NB4 (cell line): Measurements from ENCODE around the gene CDH4.
A peak's percentile ranks its signal among the peaks of the same experiment; 100 is the strongest.

Experiments
- DNase-seq: peaks from one replicate; pipeline ENCODE4 v3.0.0; 2010; ENCODE audit warnings: low read depth
- H3K4me3 ChIP-seq: one replicate; pipeline ENCODE4 v1.5.1; 2011; ENCODE audit warnings: mild to moderate bottlenecking, low read depth, low read length, moderate library complexity
- MYC ChIP-seq: IDR thresholded peaks from 2 replicates; pipeline ENCODE4 v1.6.1; 2011; ENCODE audit warnings: low read depth, low read length
- POLR2A ChIP-seq: IDR thresholded peaks from 2 replicates; pipeline ENCODE4 v1.6.1; 2011; ENCODE audit warnings: mild to moderate bottlenecking; ENCODE audit not compliant: insufficient read length; ENCODE audit errors: extremely low read depth
- TF ChIP-seq, protein P1 (sequence below): IDR thresholded peaks from 2 replicates; pipeline ENCODE4 v1.6.1; 2011; ENCODE audit warnings: low read depth, low read length
- TF ChIP-seq, protein P2 (sequence below): IDR thresholded peaks from one replicate; pipeline ENCODE4 v1.5.1; 2012; ENCODE audit warnings: low read depth, low read length

CDH4 gene

DNA sequence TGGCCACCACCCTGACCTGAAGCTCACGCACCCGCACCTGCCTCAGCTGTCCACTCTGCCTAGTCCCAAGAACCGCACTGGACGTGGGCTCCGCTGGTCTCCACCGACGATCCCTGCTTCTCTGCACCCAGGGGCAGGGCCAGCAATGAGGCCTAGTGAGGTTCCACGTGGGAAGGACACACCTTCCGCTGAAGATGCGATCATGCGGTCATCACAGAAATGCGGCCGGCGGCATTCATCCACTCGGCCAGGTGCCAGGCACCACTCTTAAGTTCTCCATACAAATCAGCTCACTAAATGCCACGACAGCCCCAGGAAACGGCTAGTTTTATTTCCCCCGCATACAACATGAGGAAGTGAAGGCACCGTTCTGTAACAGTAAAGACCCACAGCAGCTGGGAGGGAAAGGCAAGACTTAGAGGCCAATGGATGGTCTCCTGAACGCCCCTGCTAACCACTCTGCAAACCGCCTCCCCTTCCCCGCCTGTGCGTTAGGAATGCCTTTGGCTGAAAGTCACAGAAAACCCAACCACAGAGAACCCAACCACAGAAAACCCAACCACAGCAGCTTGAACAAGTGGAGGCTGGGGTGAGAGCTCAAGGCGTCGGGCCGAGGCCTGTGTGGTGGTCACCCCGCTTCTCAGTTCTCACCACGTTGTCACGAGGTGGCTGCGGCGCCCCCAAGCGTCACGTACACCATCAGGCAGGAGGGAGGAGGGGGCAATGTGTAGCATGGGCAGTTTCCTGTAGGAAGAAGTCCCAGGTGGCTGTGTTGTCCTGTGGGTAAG, 609.2 kb downstream of the CDH4 start:
- TF ChIP-seq MYC (no peak), POLR2A (no peak)
- TF ChIP-seq, protein P1, sequence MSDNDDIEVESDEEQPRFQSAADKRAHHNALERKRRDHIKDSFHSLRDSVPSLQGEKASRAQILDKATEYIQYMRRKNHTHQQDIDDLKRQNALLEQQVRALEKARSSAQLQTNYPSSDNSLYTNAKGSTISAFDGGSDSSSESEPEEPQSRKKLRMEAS: no peak
- TF ChIP-seq, protein P2, sequence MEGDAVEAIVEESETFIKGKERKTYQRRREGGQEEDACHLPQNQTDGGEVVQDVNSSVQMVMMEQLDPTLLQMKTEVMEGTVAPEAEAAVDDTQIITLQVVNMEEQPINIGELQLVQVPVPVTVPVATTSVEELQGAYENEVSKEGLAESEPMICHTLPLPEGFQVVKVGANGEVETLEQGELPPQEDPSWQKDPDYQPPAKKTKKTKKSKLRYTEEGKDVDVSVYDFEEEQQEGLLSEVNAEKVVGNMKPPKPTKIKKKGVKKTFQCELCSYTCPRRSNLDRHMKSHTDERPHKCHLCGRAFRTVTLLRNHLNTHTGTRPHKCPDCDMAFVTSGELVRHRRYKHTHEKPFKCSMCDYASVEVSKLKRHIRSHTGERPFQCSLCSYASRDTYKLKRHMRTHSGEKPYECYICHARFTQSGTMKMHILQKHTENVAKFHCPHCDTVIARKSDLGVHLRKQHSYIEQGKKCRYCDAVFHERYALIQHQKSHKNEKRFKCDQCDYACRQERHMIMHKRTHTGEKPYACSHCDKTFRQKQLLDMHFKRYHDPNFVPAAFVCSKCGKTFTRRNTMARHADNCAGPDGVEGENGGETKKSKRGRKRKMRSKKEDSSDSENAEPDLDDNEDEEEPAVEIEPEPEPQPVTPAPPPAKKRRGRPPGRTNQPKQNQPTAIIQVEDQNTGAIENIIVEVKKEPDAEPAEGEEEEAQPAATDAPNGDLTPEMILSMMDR: no peak
- peak; percentile 13 for DNase-seq
- no peak overlapping the region for H3K4me3 ChIP-seq

DNA sequence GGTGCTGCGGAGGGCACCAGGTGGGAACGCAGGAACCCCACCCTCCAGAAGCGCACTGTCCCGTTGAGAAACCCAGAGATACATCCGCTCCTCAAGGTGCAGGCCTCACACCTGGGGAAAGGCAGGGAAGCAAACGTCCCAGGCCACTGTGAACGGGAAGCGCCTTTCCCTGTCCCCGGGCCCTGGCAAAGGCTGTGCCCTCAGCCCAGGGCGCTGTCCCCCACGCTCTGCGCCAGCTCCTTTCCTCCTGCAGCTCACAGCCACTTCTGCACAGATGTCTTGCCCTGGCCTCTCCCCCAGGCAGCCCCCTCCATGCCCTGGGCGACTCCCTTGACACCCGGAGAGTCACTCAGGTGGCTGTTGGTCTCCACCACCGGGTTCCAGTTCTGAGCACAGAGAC, 609.8 kb downstream of the CDH4 start:
- no peak for DNase-seq
- no peak overlapping the region for H3K4me3 ChIP-seq

DNA sequence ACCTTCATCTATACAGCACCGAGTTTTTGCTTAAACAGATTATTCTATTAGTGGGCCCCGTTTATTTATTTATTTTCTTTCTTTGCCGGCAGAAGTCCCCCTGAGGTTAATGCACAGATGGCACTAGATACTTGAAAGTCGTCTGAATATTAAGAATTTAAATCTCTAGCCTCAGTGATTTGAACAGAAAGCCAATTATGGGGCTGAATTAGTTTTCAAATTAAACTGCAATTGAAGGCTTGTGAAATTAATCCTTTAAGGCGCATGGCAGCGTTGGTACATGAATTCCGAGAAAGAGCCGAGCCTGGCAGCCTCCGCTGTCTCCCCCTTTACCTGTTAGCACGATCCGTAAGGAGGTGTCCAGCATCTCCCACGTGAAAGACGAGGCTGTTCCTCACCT, 610.8 kb downstream of the CDH4 start:
- DNase-seq: no peak
- no peak overlapping the region for H3K4me3 ChIP-seq
- TF ChIP-seq, protein P2: no peak
- no peak for TF ChIP-seq MYC
- TF ChIP-seq, protein P1: no peak
- TF ChIP-seq POLR2A: no peak

More for the DNA sequence above, 609.8 kb downstream of the CDH4 start:
- TF ChIP-seq, protein P1: no peak
- no peak for TF ChIP-seq MYC
- no peak for TF ChIP-seq POLR2A
- TF ChIP-seq, protein P2: no peak

DNA sequence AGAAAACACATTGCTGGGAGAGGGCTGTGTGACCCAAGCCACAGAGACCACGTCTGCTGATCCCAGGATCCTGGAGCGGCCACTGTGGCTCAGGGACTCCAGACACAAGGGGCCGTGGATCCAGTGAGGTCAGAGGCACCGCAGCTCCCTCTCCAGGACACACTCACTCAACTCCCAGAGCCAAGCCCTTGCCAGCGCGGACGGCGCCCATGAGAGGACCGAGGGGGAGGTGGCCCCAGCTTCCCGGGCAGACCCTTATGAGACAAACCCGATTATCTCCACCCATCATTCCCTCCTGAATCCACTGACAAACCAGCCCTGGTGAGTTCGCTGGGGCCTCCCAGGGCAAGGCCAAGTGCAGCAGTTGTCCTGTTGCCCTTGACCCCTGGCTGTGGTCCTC, 612.4 kb downstream of the CDH4 start:
- no peak overlapping the region for H3K4me3 ChIP-seq
- DNase-seq: no peak
- no peak for TF ChIP-seq POLR2A
- no peak for TF ChIP-seq MYC
- TF ChIP-seq, protein P1: no peak
- TF ChIP-seq, protein P2: no peak

DNA sequence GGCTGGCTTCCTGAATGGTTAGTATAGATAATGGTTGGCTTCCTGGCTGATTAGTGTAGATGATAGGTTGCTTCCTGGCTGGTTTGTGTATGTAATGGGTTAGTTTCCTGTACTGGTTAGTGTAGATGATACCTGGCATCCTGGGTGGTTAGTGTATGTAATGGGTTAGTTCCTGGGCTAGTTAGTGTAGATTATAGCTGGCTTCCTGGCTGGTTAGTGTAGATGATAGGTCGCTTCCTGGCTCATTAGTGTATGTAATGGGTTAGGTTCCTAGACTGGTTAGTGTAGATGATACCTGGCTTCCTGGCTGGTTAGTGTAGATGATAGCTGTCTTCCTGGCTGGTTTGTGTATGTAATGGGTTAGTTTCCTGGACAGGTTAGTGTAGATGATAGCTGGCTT, 613.3 kb downstream of the CDH4 start:
- no peak for DNase-seq
- TF ChIP-seq, protein P2: no peak
- TF ChIP-seq, protein P1: no peak
- TF ChIP-seq MYC (no peak), POLR2A (no peak)
- no peak overlapping the region for H3K4me3 ChIP-seq
